Fibroblast of skin of back (primary cell): ENCODE results near the gene CEP89.
"Not testable (repeated sequence)": the region's sequence is repeated elsewhere in the genome, so short reads cannot be mapped to it uniquely, and the experiment has no call there.

Experiments used
- DNase-seq: peaks from one replicate; pipeline ENCODE4 v3.0.0-alpha.2; 2013

Gene CEP89

DNA sequence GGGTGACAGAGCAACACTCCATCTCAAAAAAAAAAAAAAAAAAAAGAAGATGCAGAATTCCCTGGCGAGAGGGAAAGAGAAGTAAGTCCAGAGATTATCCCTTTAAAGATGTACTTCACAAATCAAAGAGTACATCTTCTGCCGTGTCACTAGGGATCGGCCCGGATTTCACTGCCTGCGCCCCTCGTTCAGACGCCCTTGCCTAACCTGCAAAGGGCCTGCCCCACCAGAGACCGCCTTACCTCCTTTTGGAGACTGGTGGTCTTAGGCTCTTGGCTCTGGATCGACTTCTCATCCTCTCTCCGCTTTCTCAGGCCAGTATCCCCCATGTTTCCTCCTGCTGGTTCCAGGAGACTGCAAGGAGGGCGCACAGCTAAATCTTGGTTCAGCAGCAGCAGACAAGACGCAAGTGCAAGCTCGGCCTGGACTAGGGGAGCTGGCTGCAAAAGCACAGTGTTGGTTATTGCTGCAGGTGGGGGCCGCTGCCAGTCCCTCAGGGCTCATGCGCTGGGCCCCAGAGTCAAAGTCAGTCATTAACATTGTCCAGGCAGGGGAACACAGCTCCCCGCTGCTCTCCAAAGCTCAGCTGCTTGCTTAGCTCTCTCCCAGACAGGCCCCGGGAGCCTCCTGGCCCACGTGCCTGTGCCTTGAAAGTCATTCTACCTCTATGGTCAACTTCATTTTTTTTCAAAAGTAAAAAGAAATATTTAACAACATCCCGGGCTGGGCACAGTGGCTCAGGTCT, 103.4 kb downstream of the CEP89 start:
- DNase-seq, result no peak

DNA sequence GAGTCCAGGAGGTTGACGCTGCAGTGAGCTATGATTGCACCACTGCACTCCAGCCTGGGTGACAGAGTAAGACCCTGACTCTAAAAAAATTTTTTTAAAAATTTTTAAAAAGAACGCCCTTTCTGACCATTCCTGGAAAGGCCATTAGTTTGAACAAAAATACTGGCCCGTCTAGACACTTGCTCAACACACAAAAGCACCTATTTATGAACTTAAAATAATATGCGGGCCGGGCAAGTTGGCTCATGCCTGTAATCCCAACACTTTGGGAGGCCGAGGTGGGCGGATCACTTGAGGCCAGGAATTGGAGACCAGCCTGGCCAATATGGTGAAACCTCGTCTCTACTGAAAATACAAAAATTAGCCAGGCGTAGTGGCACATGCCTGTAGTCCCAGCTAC, 104.3 kb downstream of the CEP89 start:
- not testable (repeated sequence) for DNase-seq

DNA sequence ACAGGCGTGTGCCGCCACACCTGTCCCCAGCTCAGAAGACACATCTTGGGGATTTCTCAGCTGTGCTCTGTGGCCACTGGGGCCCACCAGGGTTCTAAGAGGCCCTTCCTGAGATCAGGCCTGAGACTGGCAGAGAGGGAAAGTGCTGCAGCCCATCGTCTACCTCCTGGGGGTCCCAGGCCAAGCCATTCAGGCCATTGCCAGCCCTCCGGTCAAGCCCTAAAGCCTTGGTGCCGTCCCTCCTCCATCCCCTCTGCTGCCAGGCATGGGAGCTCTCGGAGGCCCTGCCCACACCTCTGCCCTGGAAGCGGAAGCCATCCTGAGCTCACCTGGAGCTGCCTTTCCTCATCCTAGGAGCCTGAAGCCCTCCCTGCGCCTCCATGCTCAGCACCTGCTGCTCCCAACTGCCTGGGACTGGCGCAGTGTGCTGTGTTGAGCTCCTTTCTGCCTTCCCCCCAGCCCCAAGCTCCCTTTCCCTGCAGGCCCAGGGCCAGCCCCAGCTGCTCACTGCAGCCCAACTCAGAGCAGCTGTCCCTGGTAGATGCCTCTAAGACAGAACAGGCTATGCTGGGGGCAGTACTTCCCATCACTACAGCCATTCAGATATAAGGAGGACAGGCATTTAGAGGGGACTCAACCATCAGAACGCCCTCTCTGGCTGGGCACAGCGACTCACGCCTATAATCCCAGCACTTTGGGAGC, 105.0 kb downstream of the CEP89 start:
- no peak for DNase-seq

GRCh38 chr19:32866061-32866460, 105.7 kb downstream of the CEP89 start:
- DNase-seq, result no peak

GRCh38 chr19:32865326-32865725, 106.4 kb downstream of the CEP89 start:
- no peak for DNase-seq

DNA sequence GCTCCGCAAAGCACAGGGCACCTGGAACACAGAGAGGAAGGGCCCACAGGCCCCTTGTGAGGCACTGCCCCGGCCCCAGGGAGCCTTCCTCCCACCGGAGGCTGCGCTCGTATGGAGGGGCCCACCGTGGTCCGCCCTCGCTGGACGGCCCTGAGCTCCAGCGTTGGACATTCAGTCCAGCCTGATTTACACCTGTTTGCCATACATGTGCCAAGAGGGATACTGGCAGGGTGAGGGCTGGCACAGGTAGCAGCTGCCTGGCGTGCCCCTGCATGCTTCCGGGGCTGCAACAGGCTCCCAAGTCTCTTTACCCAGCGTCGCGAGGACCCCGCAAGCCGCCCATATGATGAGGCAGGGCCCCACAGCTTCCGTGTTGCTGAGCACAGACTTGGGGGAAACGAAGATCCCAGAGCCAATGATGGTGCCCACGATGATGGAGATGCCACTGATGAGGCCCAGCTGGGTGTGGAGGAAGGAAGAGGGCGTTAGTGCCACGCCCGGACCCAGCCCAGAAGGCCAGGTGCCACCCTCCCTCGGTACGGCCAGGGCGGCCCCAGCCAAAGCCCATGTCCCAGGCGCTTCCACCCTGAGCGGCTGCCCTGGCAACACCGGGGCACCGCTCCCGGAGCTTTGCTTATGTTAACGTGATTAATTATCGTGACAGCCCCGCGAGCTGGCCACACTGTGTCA, 107.3 kb downstream of the CEP89 start:
- no peak for DNase-seq

- no peak for DNase-seq
Measured at GRCh38 chr19:32863841-32864240, 107.9 kb downstream of the CEP89 start.

DNA sequence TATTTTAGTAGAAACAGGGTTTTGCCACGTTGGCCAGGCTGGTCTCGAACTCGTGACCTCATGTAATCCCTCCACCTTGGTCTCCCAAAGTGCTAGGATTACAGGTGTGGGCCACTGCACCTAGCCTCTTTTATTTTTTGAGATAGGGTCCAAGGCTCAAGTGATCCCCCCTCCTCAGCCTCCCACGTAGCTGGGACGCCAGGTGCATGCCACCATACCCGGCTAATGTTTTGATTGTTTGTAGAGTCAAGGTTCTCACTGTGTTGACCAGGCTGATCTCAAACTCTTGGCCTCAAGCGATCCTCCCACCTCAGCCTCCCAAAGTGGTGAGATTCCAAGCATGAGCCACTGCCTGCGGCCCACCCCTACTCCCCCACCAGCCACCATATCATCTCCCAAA, 108.5 kb downstream of the CEP89 start:
- no peak for DNase-seq

GRCh38 chr19:32862741-32863140, 109.0 kb downstream of the CEP89 start:
- no peak for DNase-seq

DNA sequence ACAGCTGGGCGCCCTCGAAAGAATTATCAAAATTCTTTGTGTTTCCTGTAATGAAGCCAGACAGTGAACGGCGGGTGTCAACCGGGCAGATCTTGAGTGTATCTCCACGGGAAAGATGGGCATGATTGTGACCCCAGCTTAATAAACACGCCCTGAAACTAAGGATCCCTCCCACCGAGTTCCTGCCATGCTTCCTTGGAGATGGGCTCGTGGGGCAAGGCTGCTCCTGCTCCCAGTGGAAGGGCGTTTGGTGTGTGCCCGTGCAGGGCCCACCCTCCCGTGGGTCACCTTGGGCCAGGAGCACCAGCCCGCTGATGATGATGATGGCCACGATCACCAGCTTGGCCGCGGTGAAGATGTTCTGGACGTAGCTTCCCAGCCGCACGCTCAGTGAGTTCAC, 109.6 kb downstream of the CEP89 start:
- DNase-seq, result no peak

GRCh38 chr19:32861596-32861995, 110.2 kb downstream of the CEP89 start:
- DNase-seq, result no peak

- DNase-seq, result no peak
Measured at GRCh38 chr19:32859591-32859990, 112.2 kb downstream of the CEP89 start.

DNA sequence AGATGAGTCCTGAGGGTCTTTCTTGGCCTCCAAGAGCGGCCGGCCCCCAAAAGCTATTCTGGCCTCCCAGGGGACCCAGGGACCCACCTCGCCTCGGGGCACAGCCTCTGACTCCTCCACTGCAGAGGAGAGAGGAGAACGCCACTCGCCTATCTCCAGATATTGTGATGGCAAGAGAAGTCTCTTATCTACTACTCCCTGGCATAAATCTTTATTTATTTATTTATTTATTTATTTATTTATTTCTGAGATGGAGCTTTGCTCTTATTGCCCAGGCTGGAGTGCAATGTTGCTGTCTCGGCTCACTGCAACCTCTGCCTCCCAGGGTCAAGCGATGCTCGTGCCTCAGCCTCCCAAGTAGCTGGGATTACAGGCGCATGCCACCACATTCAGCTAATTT, 113.2 kb downstream of the CEP89 start:
- no peak for DNase-seq

DNA sequence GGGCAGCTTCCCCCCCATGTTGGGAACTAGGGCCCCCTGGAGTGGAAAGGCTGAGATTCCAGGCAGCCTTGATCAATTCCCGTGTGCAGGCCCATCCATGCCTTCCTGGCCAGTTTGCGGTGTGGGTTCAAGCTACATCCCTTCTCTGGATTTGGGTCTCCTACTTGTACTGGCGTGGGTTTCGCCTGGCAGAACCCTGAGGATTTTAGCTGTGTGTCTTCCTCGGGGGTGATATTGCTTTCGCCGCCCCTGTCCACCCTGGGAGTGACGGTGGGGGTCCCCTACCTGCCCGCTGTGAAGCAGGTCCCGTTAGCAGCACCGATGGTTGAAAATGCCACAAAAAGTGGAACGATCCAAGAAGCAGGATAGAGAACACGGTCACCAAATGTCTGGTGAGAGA, 113.6 kb downstream of the CEP89 start:
- no peak for DNase-seq

DNA sequence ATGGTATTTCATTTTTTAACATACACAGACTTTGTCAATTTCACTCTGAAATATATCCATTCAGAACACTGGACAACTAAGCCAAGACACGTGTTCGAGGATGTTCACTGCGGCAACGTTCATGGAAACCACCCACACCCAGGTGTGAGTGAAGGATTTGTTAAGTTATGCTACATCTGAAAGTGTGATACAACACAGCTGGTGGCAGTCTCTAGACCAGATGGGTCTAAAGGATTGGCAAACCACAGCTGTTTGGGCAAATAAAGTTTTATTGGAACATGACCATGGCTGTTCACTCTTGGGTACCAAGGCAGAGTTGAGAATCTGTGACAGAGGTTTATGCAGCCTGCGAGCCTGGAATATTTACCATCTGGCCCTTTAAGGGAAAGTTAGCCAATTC, 114.2 kb downstream of the CEP89 start:
- DNase-seq, result no peak

DNA sequence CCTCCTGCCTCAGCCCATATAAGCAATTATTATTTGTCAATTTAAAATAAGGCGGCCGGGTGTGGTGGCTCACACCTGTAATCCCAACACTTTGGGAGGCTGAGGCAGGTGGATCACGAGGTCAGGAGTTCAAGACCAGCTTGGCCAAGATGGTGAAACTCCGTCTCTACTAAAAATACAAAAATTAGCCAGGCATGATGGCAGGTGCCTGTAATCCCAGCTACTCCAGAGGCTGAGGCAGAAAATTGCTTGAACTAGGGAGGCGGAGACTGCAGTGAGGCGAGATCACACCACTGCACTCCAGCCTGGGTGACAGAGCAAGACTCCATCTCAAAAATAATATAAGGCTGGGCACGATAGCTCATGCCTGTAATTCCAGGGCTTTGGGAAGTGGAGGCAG, 114.9 kb downstream of the CEP89 start:
- not testable (repeated sequence) for DNase-seq

DNA sequence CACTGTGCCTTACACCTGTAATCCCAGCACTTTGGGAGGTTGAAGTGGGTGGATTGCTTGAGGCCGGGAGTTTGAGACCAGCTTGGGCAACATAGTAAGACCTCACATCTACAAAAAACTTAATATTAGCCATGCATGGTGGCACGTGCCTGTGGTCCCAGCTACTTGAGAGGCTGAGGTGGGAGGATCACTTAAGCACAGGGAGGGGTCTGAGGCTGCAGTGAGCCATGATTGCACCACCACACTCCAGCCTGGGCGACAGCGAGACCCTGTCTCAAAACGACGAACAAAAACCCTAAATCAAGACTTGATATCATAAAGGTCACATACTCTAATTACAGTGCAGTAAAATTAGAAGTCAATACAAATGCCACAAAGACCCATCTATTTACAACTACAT, 119.5 kb downstream of the CEP89 start:
- no peak for DNase-seq

DNA sequence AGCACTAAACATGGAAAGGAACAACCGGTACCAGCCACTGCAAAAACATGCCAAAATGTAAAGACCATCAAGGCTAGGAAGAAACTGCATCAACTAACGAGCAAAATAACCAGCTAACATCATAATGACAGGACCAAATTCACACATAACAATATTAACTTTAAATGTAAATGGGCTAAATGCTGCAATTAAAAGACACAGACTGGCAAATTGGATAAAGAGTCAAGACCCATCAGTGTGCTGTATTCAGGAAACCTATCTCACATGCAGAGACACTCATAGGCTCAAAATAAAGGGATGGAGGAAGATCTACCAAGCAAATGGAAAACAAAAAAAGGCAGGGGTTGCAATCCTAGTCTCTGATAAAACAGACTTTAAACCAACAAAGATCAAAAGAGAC, 123.7 kb downstream of the CEP89 start:
- DNase-seq, result not testable (repeated sequence)

GRCh38 chr19:32843716-32844245, 128.0 kb downstream of the CEP89 start:
- no peak for DNase-seq

GRCh38 chr19:32842061-32842460, 129.7 kb downstream of the CEP89 start:
- DNase-seq, result no peak

DNA sequence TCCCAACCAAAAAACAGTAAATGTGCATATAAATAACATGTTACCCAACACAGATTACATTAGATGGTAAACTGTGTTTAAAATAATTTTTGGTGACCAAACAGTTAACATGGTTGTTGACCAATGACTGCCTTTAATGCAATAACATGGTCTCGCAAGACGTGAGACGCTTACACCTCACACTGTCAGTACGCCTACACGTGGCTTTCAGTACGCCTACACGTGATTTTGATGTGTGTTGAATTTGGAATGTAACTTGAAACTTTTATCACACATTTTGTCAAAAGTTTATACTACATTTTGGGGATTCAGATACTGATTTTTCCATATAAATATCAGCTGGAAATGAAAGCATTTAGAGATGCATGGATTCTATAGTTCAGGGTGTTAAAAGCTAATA, 134.2 kb downstream of the CEP89 start:
- DNase-seq, result no peak

DNA sequence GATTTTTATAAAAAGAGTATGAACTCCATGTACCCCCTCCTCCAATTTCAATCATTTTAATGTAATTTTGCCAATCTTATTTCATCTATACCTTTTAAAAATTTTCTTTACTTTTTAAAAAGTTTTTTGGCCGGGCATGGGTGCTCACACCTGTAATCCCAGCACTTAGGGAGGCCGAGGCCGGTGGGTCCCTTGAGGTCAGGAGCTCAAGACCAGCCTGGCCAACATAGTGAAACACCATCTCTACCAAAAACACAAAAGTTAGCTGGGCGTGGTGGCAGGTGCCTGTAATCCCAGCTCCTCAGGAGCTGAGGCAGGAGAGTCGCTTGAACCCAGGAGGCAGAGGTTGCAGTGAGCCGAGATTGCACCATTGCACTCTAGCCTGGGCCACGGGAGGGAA, 138.4 kb downstream of the CEP89 start:
- DNase-seq, result not testable (repeated sequence)

DNA sequence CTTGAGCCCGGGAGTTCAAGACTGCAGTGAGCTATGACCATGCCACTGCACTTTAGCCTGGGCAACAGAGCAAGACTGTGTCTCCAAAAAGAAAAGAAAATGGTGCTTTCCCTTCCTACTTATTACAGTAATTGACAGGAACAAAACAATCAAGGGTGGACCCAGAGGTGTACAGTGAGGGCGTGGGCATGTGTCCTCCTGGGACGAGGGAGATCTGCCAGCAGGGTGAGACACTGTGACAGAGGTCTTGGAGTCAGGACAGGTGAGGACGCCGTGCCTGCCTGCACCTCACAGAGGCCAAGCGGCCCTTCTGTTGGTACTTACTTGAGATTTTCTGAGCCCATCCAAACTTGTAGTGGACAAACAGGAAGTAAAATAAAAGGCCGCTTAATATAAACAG, 138.9 kb downstream of the CEP89 start:
- not testable (repeated sequence) for DNase-seq

DNA sequence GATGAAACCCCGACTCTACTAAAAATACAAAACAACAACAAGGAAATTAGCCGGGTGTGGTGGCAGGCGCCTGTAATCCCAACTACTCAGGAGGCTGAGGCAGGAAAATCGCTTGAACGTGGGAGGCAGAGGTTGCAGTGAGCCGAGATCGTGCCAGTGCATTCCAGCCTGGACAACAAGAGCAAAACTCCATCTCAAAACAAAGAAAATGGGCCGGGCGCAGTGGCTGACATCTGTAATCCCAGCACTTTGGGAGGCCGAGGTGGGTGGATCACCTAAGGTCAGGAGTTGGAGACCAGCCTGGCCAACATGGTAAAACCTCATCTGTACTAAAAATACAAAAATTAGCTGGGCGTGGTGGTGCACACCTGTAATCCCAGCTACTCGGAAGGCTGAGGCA, 139.7 kb downstream of the CEP89 start:
- not testable (repeated sequence) for DNase-seq
